Stimulated activated CD4-positive, alpha-beta T cell treated with anti-CD3 and anti-CD28 coated beads, Interleukin-15, amount 100 ng/mL, for 48 hours (primary cell): ENCODE measurements around the gene IL36G.
"Not testable (repeated sequence)": the region's sequence is repeated elsewhere in the genome, so short reads cannot be mapped to it uniquely, and the experiment has no call there.

Experiments
- DNase-seq, 2 donors: peaks; one replicate each; pipeline ENCODE4 v3.0.0-alpha.2; 2020; ENCODE audit warnings: low read depth in 2 of 2

Gene IL36G

GRCh38 chr2:112977559-112978056, at the start of gene IL36G:
IL36G (plus strand) TSS chr2:112978006; CDS start chr2:112978639, 633 bp downstream.
- DNase-seq = no peak

- DNase-seq = no peak
These were observed 44.5 kb upstream of the IL36G start for GRCh38 chr2:112933261-112933660.

- not testable (repeated sequence) for DNase-seq
These were observed 43.7 kb upstream of the IL36G start for GRCh38 chr2:112934117-112934516.

DNA sequence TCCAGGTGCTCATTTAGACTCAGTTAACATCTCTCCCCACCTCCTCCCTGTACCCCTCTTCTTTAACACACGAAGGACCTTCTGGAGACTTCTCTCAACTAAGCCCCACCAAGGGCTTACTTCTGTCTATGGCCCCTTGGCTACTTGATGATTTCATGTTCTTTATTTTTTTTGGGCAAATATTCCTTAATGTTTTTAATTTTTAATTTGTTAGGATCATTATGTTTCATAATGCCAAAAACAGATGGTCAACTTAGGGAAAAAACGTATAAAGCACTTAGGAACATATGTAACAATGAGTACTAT, 40.9 kb upstream of the IL36G start:
- no peak for DNase-seq

DNA sequence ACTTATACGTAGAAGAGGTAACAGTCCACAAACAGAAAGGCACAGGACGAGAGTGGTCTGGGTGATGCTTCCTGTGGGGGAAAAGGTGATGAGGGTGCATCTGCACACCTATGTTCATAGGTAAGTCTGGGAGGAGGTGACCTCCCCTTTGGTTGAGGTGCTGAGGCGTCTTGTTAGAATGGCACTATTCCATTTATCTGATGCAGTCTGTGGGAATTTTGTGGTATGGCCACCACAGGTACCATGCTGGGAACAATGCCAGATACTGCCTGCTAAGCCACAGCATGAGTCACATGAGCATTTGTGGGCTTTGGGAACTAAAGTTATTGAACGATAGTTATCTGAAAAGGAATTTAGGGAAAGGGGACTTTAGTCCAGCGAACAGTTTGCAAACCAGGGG, 38.9 kb upstream of the IL36G start:
- DNase-seq = no peak

GRCh38 chr2:112939425-112939824, 38.4 kb upstream of the IL36G start:
- no peak for DNase-seq

DNA sequence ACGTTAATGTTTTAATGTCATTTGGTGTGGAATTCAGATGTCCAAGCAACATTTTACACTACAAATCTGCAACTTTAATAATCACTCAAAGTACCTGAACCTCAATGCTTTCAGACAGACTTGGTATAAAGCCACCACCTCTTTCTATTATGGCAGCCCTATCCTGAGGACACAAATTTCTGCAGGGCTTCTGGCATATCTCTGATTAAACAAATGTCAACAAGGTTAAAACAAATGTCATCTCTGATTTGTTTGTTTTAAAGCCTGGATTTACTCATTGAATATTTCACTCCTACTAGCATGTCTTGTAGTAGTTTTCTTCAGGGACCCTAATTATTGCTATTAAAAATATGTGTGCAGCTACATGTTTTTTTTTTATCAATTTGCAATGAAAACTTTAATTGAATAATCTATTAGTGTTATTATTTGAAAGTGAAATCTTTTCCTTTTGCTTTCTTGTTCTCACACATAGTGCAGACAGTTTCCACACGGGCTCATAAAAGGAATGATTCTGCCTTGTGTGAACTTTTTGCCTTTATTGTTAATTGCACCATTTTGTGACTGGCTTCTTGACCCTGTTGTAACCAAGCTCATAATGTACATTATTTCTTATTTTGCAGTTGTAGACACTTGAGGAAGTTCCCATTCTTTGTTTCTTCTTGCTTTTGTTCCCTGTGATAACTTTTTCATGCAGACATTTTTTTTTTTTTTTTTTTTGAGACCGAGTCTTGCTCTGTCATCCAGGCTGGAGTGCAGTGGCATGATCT, 36.8 kb upstream of the IL36G start:
- no peak for DNase-seq

- DNase-seq = peak; percentile 60 to 71
These were observed 35.8 kb upstream of the IL36G start for GRCh38 chr2:112941753-112942653.

DNA sequence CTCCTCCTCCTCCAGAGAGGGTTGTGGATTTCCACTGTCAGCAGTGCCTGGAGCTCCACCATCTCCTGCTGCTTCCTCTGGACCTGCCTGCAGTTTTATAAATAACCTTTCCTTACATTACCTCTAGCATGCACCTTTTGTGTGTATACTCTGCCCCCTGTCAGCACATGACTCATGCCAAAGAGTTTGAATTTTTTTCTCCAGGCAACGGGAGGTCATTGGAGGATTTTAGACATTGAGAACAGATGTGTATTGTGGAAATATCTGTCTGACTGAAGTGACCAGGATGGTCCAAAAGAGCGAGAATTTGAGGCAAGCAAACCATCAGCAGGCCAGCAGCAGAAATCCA, 35.2 kb upstream of the IL36G start:
- no peak for DNase-seq

GRCh38 chr2:112944971-112945370, 32.8 kb upstream of the IL36G start:
- DNase-seq = no peak

DNA sequence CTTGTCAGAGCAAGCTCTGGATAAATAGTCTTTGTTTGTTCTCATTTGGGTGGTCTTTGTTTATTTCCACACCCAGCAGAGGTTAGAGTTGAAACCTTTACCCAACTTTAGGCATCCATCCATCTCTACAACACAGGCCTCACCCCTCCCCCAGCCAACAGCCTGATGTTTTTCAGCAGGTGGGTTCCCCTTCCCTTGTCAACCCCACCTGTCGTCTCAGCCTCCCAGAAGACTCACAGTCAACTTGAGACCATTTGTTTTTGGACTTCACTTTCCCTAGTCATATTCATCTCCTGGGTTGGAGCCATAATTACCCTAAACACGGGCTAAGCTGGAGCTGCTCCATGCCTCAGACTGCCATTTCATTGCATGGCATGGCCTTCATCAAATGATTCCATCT, 31.7 kb upstream of the IL36G start:
- DNase-seq = no peak

DNA sequence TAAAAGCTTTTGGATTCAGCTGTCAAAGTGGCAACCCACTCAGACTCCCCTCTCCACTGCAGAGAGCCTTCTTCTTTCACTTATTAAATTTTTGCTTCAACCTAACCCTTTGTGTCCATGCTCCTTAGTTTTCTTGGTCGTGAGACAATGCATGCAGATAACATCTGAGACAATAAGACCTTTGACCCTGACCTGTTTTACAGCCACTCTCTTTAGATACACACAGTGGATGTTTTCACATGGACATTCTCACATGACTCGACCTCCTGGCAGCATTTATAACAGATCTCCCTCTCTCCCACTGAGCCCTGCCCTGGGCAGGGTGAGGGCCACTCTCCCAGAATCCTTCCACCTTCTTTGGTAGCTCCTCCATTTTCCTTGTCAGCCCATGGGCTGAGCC, 30.4 kb upstream of the IL36G start:
- DNase-seq = no peak

GRCh38 chr2:112949456-112949855, 28.4 kb upstream of the IL36G start:
- no peak for DNase-seq

- DNase-seq = no peak
These were observed 23.4 kb upstream of the IL36G start for GRCh38 chr2:112954364-112954763.

- no peak for DNase-seq
These were observed 20.3 kb upstream of the IL36G start for GRCh38 chr2:112957511-112957910.

- peak in 1 of 2 donors; percentile 12 for DNase-seq
These were observed 19.2 kb upstream of the IL36G start for GRCh38 chr2:112958428-112959108.

GRCh38 chr2:112959109-112959812, 18.5 kb upstream of the IL36G start:
- no peak for DNase-seq

- DNase-seq = no peak
These were observed 17.5 kb upstream of the IL36G start for GRCh38 chr2:112960230-112960825.

DNA sequence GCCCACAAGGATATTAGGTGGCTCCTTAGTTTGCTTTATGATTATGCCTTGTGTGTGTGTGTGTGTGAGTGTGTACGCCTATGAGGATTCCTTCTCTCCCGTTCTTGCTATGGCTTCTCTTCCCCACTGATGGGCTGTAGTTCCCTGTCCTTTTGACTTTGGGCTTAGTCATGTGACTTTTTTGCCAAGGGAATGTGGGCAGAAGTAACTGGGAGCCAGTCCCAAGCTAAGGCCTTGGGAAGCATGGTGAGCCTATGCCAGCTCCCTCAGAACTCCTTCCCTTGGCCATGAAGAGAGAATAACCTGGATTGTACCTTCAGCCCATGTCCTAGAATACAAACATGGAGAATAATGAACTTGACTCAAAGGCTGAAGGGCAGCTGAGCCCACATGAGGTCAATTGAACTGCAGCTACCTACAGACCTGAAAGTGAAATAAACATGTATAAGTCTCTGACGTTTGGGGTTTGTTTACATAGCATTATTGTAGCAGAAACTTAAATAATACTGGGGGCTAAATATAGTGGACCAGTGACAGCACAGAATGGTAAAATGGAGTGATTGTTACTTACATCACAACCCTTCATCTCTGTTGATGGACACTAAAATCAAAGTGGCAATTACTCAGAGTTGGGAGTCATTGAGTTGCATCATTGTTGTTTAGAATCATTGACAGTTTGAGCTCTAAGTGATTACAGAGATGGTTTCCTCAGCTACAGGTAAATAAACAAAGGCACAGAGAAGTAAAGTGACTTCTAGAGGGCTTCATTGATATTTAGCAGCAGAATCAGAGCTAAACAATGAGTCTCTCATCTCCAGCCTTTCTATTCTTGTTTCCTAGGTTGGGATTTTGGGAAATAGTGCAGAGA, 15.3 kb upstream of the IL36G start:
- DNase-seq = no peak

DNA sequence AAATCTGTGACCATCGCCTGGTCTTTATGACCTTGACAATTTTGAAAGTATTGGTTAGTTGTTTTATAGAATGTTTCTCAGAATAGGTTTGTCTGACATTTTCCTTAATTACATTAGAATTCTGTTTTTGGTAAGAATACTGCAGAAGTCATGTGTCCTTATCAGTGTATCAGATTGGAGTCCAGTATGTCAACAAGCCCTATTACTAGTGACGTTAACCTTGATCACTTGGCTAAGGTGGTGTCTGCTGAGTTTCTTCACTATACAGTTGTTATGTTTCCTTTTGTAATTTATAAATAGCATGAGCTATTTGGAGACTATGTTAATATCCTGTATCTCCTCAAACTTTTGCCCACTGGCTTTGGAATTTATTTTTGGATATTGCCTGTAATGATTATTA, 10.8 kb upstream of the IL36G start:
- DNase-seq = no peak
